Mesenchymal stem cell (in vitro differentiated cells and primary cell): ENCODE measurements around the gene CDC42BPB.

Experiments used
- DNase-seq: peaks from one replicate; pipeline ENCODE4 v3.0.0-alpha.2; 2013
- H2AFZ ChIP-seq: one replicate; pipeline ENCODE4 v1.6.1; 2013; ENCODE audit warnings: low read depth, mild to moderate bottlenecking, control low read depth, inconsistent platforms, low read length, moderate library complexity
- H2AK5ac ChIP-seq: 2 replicates; pipeline ENCODE4 v1.6.1; 2013; ENCODE audit warnings: low read length, moderate library complexity, mild to moderate bottlenecking, inconsistent platforms; ENCODE audit not compliant: severe bottlenecking
- H2BK120ac ChIP-seq: one replicate; pipeline ENCODE4 v1.6.1; 2013; ENCODE audit warnings: low read depth, mild to moderate bottlenecking, inconsistent platforms, low read length, moderate library complexity
- H2BK12ac ChIP-seq, 2 experiments: one replicate each; pipeline ENCODE4 v1.6.1; 2013; ENCODE audit warnings: inconsistent platforms in 2 of 2, low read length in 2 of 2, mild to moderate bottlenecking in 2 of 2, moderate library complexity in 2 of 2, control low read depth in 1 of 2
- H2BK15ac ChIP-seq: one replicate; pipeline ENCODE4 v1.6.1; 2013; ENCODE audit warnings: mild to moderate bottlenecking, low read depth, inconsistent platforms; ENCODE audit not compliant: poor library complexity, severe bottlenecking
- H2BK5ac ChIP-seq: 2 replicates; pipeline ENCODE4 v1.6.1; 2013; ENCODE audit warnings: low read depth, mild to moderate bottlenecking, low read length, control low read depth, inconsistent platforms; ENCODE audit not compliant: poor library complexity, severe bottlenecking
- H3K14ac ChIP-seq, 2 experiments: one replicate each; pipeline ENCODE4 v1.6.1; 2013; ENCODE audit warnings: inconsistent platforms in 2 of 2, low read length in 2 of 2, control low read depth in 1 of 2, mild to moderate bottlenecking in 1 of 2, moderate library complexity in 1 of 2
- H3K18ac ChIP-seq, 2 experiments: one replicate each; pipeline ENCODE4 v1.6.1; 2013; ENCODE audit warnings: inconsistent platforms in 2 of 2, low read length in 2 of 2, control low read depth in 1 of 2, low read depth in 1 of 2, mild to moderate bottlenecking in 1 of 2
- H3K23ac ChIP-seq, 2 experiments: one replicate each; pipeline ENCODE4 v1.6.1; 2013; ENCODE audit warnings: inconsistent platforms in 2 of 2, low read length in 2 of 2, mild to moderate bottlenecking in 2 of 2, moderate library complexity in 2 of 2, control low read depth in 1 of 2
- H3K27ac ChIP-seq: 2 replicates; pipeline ENCODE4 v1.5.1; 2013; ENCODE audit warnings: mild to moderate bottlenecking, moderate library complexity, low read length, control low read depth, inconsistent platforms; ENCODE audit not compliant: poor library complexity, severe bottlenecking
- H3K27me3 ChIP-seq, 2 experiments: 2 replicates each; pipeline versions ENCODE4 v1.6.1 to v1.7.0; 2013; ENCODE audit warnings: low read length in 2 of 2, mild to moderate bottlenecking in 2 of 2, moderate library complexity in 2 of 2, control low read depth in 1 of 2, inconsistent platforms in 1 of 2; ENCODE audit not compliant: control insufficient read depth in 1 of 2, insufficient read depth in 1 of 2
- H3K36me3 ChIP-seq, 2 experiments: 2 replicates each; pipeline versions ENCODE4 v1.6.1 to v1.7.0; 2013; ENCODE audit warnings: low read length in 2 of 2, control low read depth in 1 of 2, inconsistent platforms in 1 of 2, low read depth in 1 of 2, mild to moderate bottlenecking in 1 of 2; ENCODE audit not compliant: insufficient read depth in 2 of 2, control insufficient read depth in 1 of 2
- H3K4ac ChIP-seq, 2 experiments: one replicate each; pipeline ENCODE4 v1.6.1; 2013; ENCODE audit warnings: inconsistent platforms in 2 of 2, low read length in 2 of 2, mild to moderate bottlenecking in 2 of 2, moderate library complexity in 2 of 2, control low read depth in 1 of 2, low read depth in 1 of 2
- H3K4me1 ChIP-seq: 2 replicates; pipeline ENCODE4 v1.6.1; 2013; ENCODE audit warnings: low read depth, low read length, control low read depth; ENCODE audit not compliant: control insufficient read depth, insufficient read depth
- H3K4me2 ChIP-seq: 2 replicates; pipeline ENCODE4 v1.6.1; 2013; ENCODE audit warnings: low read length, mild to moderate bottlenecking, inconsistent platforms; ENCODE audit not compliant: poor library complexity, severe bottlenecking
- H3K4me3 ChIP-seq, 2 experiments: 2 replicates each; pipeline versions ENCODE4 v1.5.1 to v1.7.0; 2013; ENCODE audit warnings: low read length in 2 of 2, mild to moderate bottlenecking in 2 of 2, control low read depth in 1 of 2, low read depth in 1 of 2; ENCODE audit not compliant: insufficient read depth in 1 of 2
- H3K79me1 ChIP-seq: replicated peaks from 2 replicates; pipeline ENCODE4 v1.6.1; 2013; ENCODE audit warnings: mild to moderate bottlenecking, control low read depth, low read length, inconsistent platforms; ENCODE audit not compliant: poor library complexity, severe bottlenecking
- H3K9ac ChIP-seq: 2 replicates; pipeline ENCODE4 v1.7.0; 2013; ENCODE audit warnings: mild to moderate bottlenecking, low read length, moderate library complexity
- H3K9me3 ChIP-seq: 2 replicates; pipeline ENCODE4 v1.7.0; 2013; ENCODE audit warnings: mild to moderate bottlenecking, low read length; ENCODE audit not compliant: control insufficient read depth
- H4K8ac ChIP-seq: one replicate; pipeline ENCODE4 v1.6.1; 2013; ENCODE audit warnings: inconsistent platforms, mild to moderate bottlenecking, low read length, moderate library complexity
- H4K91ac ChIP-seq: one replicate; pipeline ENCODE4 v1.6.1; 2013; ENCODE audit warnings: mild to moderate bottlenecking, low read length, inconsistent platforms
- WGBS: methylation state at CpG from one replicate; pipeline ENCODE4 v1.1.7; 2013; ENCODE audit warnings: mixed read lengths; 5-methylcytosine and 5-hydroxymethylcytosine counted together

CDC42BPB gene

DNA sequence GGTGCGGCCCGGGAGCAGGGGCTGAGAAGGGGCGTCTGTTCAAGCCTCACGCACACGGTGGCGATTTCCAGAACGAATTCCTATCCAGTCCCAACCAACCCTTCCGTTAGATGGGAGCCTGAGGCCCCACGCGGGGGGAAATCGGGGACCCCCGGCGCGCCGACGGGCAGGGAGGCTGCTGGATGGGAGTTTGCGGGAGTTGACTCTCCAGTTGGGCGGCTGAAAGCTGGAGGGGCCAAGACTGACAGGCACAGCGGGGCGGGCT, 47.0 kb upstream of the CDC42BPB start:
- Histone ChIP-seq H3K79me1 (no peaks in the 10 kb centered on the region), H2BK120ac (no peak overlapping the region), H3K14ac (no peak overlapping the region), H2AFZ (no peak overlapping the region), H2AK5ac (no peak overlapping the region), H3K36me3 (no peaks in the 10 kb centered on the region), H3K4me2 (no peak overlapping the region), H3K4me3 (no peak overlapping the region), H3K4me1 (peaks cover 25% of the 10 kb centered on the region), H3K23ac (peak overlapping the region in 1 of 2 experiments; percentile 87), H3K18ac (peak overlapping the region in 1 of 2 experiments; percentile 42), H3K27ac (no peak overlapping the region), H3K9ac (no peak overlapping the region), H3K9me3 (no peaks in the 10 kb centered on the region), H4K91ac (no peak overlapping the region), H3K4ac (no peak overlapping the region), H2BK15ac (peak overlapping the region; percentile 9), H2BK12ac (no peak overlapping the region), H2BK5ac (no peak overlapping the region), H3K27me3 (peaks cover 0 to 32% of the 10 kb centered on the region in 2 experiments), H4K8ac (no peak overlapping the region)
- 41% methylated on average over 14 of the region's 20 CpGs for WGBS
- no peak for DNase-seq

DNA sequence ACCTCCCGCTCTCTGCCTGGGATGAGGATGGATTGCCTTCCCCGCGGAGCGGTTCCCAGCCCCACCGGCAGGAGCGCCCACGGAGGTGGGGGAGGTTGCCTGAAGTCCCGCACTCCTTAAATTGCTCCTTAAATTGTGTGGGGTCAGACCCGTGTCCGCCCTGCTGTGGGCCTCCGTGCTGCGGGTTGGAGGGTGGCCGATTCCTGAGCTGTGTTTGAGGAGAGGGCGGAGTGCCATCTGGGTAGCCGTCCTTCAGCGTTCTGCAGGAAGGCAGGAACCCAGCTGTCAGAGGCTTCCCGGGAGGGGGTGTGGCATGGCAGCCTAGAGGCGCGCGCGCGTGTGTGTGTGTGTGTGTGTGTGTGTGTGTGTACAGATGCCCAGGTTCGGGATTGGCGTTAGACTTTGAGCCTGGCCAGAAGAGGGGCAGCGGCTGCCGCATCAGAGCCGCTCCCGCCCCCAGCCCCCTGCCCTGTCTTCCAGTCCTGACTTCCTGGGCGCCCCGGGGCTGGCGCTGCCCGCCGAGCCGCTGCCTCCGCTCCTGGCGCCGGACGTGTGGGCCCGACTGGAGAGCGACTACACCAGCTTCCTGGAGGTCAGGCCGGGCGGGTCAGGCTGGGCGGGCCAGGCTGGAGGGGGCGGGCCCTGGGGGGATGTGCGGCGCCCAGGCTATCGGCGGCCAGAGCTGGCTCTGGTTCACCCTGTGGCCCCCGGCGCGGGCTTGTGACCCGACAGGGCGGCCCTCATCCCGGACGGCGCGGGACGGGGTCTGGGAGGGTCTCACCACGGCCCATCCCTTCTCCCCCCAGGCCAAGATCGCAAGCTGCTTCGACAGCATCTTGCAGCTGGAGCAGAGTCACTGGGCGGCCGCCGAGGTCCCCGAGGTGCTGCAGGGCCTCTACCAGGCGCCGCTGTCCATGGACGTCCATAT, 46.4 kb upstream of the CDC42BPB start:
- H4K91ac ChIP-seq: no peak overlapping the region
- H3K36me3 ChIP-seq: no peaks in the 10 kb centered on the region
- H3K27me3 ChIP-seq: peaks cover 0 to 32% of the 10 kb centered on the region in 2 experiments
- peak overlapping the region in 1 of 2 experiments; percentile 54 for H3K4me3 ChIP-seq
- WGBS: 52% methylated on average over 65 of the region's 68 CpGs
- no peak overlapping the region for H2BK120ac ChIP-seq
- H3K9me3 ChIP-seq: no peaks in the 10 kb centered on the region
- no peak overlapping the region for H3K9ac ChIP-seq
- H2AFZ ChIP-seq: no peak overlapping the region
- H2BK12ac ChIP-seq: no peak overlapping the region
- no peak overlapping the region for H2AK5ac ChIP-seq
- H3K23ac ChIP-seq: no peak overlapping the region
- peaks cover 26% of the 10 kb centered on the region for H3K4me1 ChIP-seq
- DNase-seq: peak; percentile 45
- no peak overlapping the region for H3K18ac ChIP-seq
- H3K4ac ChIP-seq: no peak overlapping the region
- H4K8ac ChIP-seq: no peak overlapping the region
- no peak overlapping the region for H2BK15ac ChIP-seq
- no peak overlapping the region for H3K4me2 ChIP-seq
- no peak overlapping the region for H3K14ac ChIP-seq
- H3K27ac ChIP-seq: no peak overlapping the region
- no peaks in the 10 kb centered on the region for H3K79me1 ChIP-seq
- no peak overlapping the region for H2BK5ac ChIP-seq

DNA sequence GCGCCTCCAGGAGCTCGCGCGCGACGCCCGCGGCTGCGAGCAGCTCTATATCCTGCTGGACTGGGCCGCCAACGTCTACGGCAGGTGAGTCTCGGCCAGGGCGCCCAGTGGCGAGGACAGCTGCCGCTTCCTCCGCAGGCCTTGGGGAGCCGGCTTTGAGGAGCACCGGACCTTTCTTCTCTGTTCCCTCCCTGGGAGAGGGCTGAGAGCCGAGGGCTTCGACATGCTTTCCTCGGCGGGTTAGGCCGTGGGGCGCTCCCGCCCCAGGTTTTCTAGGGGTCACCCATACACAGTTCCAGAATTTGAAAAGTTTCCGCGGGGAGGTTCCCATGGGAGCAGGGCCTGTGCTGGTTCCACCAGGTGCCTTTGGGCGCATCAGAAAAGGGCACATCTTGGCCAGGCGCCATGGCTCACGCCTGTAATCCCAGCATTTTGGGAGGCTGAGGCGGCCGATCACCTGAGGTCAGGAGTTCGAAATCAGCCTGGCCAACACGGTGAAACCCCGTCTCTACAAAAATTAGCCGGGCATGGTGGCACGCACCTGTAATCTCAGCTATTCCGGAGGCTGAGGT, 45.4 kb upstream of the CDC42BPB start:
- Histone ChIP-seq H3K79me1 (no peaks in the 10 kb centered on the region), H2BK12ac (no peak overlapping the region), H3K4ac (no peak overlapping the region), H2BK5ac (no peak overlapping the region), H3K23ac (no peak overlapping the region), H3K4me1 (peaks cover 17% of the 10 kb centered on the region), H2AK5ac (no peak overlapping the region), H3K14ac (no peak overlapping the region), H3K4me3 (no peak overlapping the region), H3K4me2 (no peak overlapping the region), H3K36me3 (no peaks in the 10 kb centered on the region), H2AFZ (no peak overlapping the region), H4K91ac (no peak overlapping the region), H3K9me3 (no peaks in the 10 kb centered on the region), H3K9ac (no peak overlapping the region), H4K8ac (no peak overlapping the region), H2BK120ac (no peak overlapping the region), H3K27ac (no peak overlapping the region), H3K18ac (no peak overlapping the region), H2BK15ac (no peak overlapping the region), H3K27me3 (peaks cover 3 to 40% of the 10 kb centered on the region in 2 experiments)
- DNase-seq: no peak
- WGBS: 71% methylated on average over 39 of the region's 39 CpGs

GRCh38 chr14:103101963-103102688, 44.8 kb upstream of the CDC42BPB start:
- Histone ChIP-seq H3K4me2 (no peak overlapping the region), H4K91ac (no peak overlapping the region), H3K4me1 (peaks cover 17% of the 10 kb centered on the region), H3K4ac (no peak overlapping the region), H4K8ac (no peak overlapping the region), H3K23ac (no peak overlapping the region), H2BK5ac (no peak overlapping the region), H3K9ac (no peak overlapping the region), H3K27ac (no peak overlapping the region), H3K4me3 (no peak overlapping the region), H2BK12ac (no peak overlapping the region), H3K9me3 (no peaks in the 10 kb centered on the region), H2BK120ac (no peak overlapping the region), H3K14ac (no peak overlapping the region), H2BK15ac (peak overlapping the region; percentile 20), H3K79me1 (no peaks in the 10 kb centered on the region), H2AK5ac (no peak overlapping the region), H3K27me3 (peaks cover 3 to 41% of the 10 kb centered on the region in 2 experiments), H3K36me3 (no peaks in the 10 kb centered on the region), H2AFZ (no peak overlapping the region), H3K18ac (no peak overlapping the region)
- 69% methylated on average over 80 of the region's 85 CpGs for WGBS
- DNase-seq: no peak
